Coronary artery (tissue), 2 donors: ENCODE measurements around the gene ZNF778.

ENCODE experiments used
- DNase-seq: peaks from one replicate; pipeline ENCODE4 v3.0.0-alpha.2; 2017; ENCODE audit warnings: low spot score
- H3K27ac ChIP-seq, 2 donors: fragments of 200-600 bp; sonication (generic); one replicate each; pipeline ENCODE4 v1.5.1; 2016 to 2019
- H3K4me3 ChIP-seq: fragments of 200-600 bp; sonication (generic); 2 replicates; pipeline ENCODE4 v1.5.1; 2016; ENCODE audit warnings: mild to moderate bottlenecking, moderate library complexity
- CTCF ChIP-seq: fragments of 200-600 bp; sonication (generic); IDR thresholded peaks from one replicate; pipeline ENCODE4 v1.5.1; 2019; ENCODE audit warnings: antibody characterized with exemption

The ZNF778 gene

GRCh38 chr16:89286096-89286495, 68.6 kb downstream of the ZNF778 start:
- Histone ChIP-seq H3K27ac (no peak overlapping the region), H3K4me3 (no peak overlapping the region)
- no peak for DNase-seq
- no peak for TF ChIP-seq CTCF
